ENCODE measurements around the gene RPS6KC1. TPM values are rescaled to one million over a fixed set of nuclear protein-coding genes. Genes with fewer than 3 reads are reported as not detected.

The RPS6KC1 gene
- total and polyA plus RNA-seq, 2 of the 4 experiments (the other 2 are of a cell fraction), result 7.9 to 23.7 TPM

DNA sequence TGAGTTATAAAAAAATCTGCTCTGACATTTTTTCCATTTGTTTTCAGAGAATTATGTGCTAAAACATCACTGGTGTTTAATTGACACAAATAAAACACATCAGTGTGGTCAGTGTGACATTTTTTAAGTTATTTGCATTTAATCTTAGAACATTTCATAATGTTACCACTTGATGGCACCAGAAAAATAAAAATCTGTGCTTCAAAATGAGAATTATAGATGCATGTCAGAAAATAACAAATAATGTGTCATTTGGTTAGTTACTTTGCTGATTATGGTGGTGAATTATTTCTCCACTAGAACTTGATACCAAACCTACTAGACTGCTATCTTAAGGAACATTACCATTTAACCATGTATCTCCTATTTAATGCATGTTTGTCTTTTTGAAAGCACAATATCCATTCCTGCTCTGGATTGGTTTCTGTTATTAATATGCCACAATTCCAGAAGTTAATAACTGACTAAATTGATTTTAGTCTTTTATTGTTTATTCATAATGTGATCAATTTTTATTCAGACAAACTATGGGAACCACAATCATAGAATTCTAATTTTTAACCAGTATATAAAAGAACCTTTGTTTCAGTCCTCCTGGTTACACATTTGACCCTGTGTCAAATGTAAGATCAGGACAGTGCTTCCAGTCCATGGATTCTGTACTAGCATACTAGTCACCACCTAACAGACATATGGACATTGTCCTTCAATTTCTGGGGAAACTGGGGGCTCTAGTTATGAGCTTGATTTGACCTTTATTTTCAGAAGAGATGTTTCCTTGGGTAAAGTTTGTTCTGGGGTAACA, 81.0 kb downstream of the RPS6KC1 start:
- Histone ChIP-seq H4K8ac (ENCODE audit: low read depth in 2 of 2, low read length in 2 of 2) (no peak overlapping the region), H3K14ac (replicated peaks; ENCODE audit: low read depth, low read length) (no peak overlapping the region), H3K9me3 (ENCODE audit: control insufficient read depth, insufficient read depth, low read length) (no peaks in the 10 kb centered on the region), H2BK15ac (ENCODE audit: low read depth, low read length) (no peak overlapping the region), H2BK5ac (ENCODE audit: low read depth, low read length, poor library complexity, severe bottlenecking) (no peak overlapping the region), H3K27me3 (ENCODE audit: control insufficient read depth, insufficient read depth, low read length) (no peaks in the 10 kb centered on the region), H3K23ac (ENCODE audit: low read depth, low read length) (no peak overlapping the region), H3K4ac (ENCODE audit: low read depth, low read length) (no peak overlapping the region), H4K5ac (ENCODE audit: low read depth, low read length) (no peak overlapping the region), H3K9me1 (ENCODE audit: insufficient read depth, low read length) (no peaks in the 10 kb centered on the region), H2BK20ac (ENCODE audit: low read depth, low read length) (no peak overlapping the region), H3K18ac (ENCODE audit: low read depth, low read length) (no peak overlapping the region), H2AFZ (replicated peaks; ENCODE audit: low read length, poor library complexity) (no peak overlapping the region), H3K4me3 (ENCODE audit: insufficient read depth, low read depth, low read length) (no peak overlapping the region), H3K4me1 (ENCODE audit: control insufficient read depth, insufficient read depth, low read length) (no peaks in the 10 kb centered on the region), H2AK9ac (replicated peaks; ENCODE audit: low read depth, low read length, poor library complexity) (no peak overlapping the region), H3K36me3 (ENCODE audit: control insufficient read depth, insufficient read depth, low read length) (no peaks in the 10 kb centered on the region), H3K27ac (ENCODE audit: insufficient read depth, low read length) (no peak overlapping the region), H4K20me1 (ENCODE audit: insufficient read depth, low read length) (no peaks in the 10 kb centered on the region), H3K4me2 (ENCODE audit: low read depth, low read length) (no peak overlapping the region), H3K79me1 (ENCODE audit: low read depth in 1 of 2, low read length in 2 of 2) (peaks cover 6 to 15% of the 10 kb centered on the region in 2 experiments; a peak in 3 of 4 replicates), H3K56ac (ENCODE audit: extremely low read depth, insufficient read depth, low read length) (no peak overlapping the region), H2AK5ac (ENCODE audit: low read depth, low read length) (no peak overlapping the region), H2BK120ac (ENCODE audit: low read depth, low read length) (no peak overlapping the region), H4K91ac (ENCODE audit: insufficient read depth, low read depth, low read length) (no peak overlapping the region), H3K9ac (ENCODE audit: low read depth, low read length) (no peak overlapping the region)
- DNase-seq (no peak), ATAC-seq (ENCODE audit: low read depth) (no peak)
- ChIA-PET CTCF (interaction anchor here (0.6 to 0.7 kb wide), 3 partner anchors 9 to 930 kb away, joined by 3 read pairs; no protein-coding TSS in a partner anchor), POLR2A (ENCODE audit: unreplicated experiment) (no interaction called here)
- intact Hi-C loops (cut with micrococcal nuclease) (no loop called here), dilution Hi-C loops (cut with HindIII; ENCODE audit: low sequenced_read_pairs, unreplicated experiment) (no loop called here), in situ Hi-C loops (cut with MboI; ENCODE audit: low sequenced_read_pairs) (no loop called here)
- BruUV-seq (replicated peaks), result no TSS peak
- TF ChIP-seq USF2 (IDR thresholded peaks at IDR 0.05; ENCODE audit: low read depth, low read length), result no peak
- TF ChIP-seq RCOR1 (IDR thresholded peaks at IDR 0.05; ENCODE audit: insufficient replicate concordance, low read length), result no peak
- no peak for TF ChIP-seq MAFK (IDR thresholded peaks at IDR 0.05; ENCODE audit: low read depth, low read length)
- no peak for TF ChIP-seq RAD21 (IDR thresholded peaks at IDR 0.05; ENCODE audit: low read length)
- no peak for TF ChIP-seq MAZ (IDR thresholded peaks at IDR 0.05; ENCODE audit: borderline replicate concordance, low read depth, low read length)
- TF ChIP-seq MXI1 (IDR thresholded peaks at IDR 0.05; ENCODE audit: borderline replicate concordance, low read depth, low read length), result no peak
